Mesendoderm (in vitro differentiated cells): ENCODE measurements around the gene TRPV4.

Experiments used
- DNase-seq: peaks from one replicate; pipeline ENCODE4 v3.0.0; 2013
- H2AK5ac ChIP-seq: 2 replicates; pipeline ENCODE4 v1.6.1; 2013; ENCODE audit warnings: low read length, inconsistent platforms
- H2BK120ac ChIP-seq: 2 replicates; pipeline ENCODE4 v1.6.1; 2013; ENCODE audit warnings: low read depth, mild to moderate bottlenecking, low read length, moderate library complexity, mixed read lengths
- H2BK15ac ChIP-seq: replicated peaks from 2 replicates; pipeline ENCODE4 v1.6.1; 2013; ENCODE audit warnings: low read depth, mild to moderate bottlenecking, moderate library complexity
- H2BK5ac ChIP-seq: 2 replicates; pipeline ENCODE4 v1.6.1; 2013; ENCODE audit warnings: low read length, inconsistent platforms
- H3K18ac ChIP-seq: 2 replicates; pipeline ENCODE4 v1.6.1; 2013; ENCODE audit warnings: mild to moderate bottlenecking, low read length, mixed read lengths
- H3K23ac ChIP-seq: one replicate; pipeline ENCODE4 v1.6.1; 2013; ENCODE audit warnings: low read length
- H3K27ac ChIP-seq: 2 replicates; pipeline ENCODE4 v1.5.1; 2013; ENCODE audit warnings: low read depth, mild to moderate bottlenecking, inconsistent platforms, low read length, moderate library complexity
- H3K27me3 ChIP-seq: 2 replicates; pipeline ENCODE4 v1.6.1; 2013; ENCODE audit warnings: low read length, control low read depth, mild to moderate bottlenecking, inconsistent platforms; ENCODE audit not compliant: insufficient read depth, poor library complexity
- H3K36me3 ChIP-seq: 2 replicates; pipeline ENCODE4 v1.6.1; 2013; ENCODE audit warnings: low read length, inconsistent platforms; ENCODE audit not compliant: control insufficient read depth, insufficient read depth
- H3K4ac ChIP-seq: one replicate; pipeline ENCODE4 v1.6.1; 2013; ENCODE audit warnings: low read depth, mild to moderate bottlenecking, low read length, moderate library complexity
- H3K4me1 ChIP-seq: 2 replicates; pipeline ENCODE4 v1.6.1; 2013; ENCODE audit warnings: low read depth, low read length, inconsistent platforms; ENCODE audit not compliant: control insufficient read depth
- H3K4me2 ChIP-seq: 2 replicates; pipeline ENCODE4 v1.6.1; 2013; ENCODE audit warnings: low read length
- H3K4me3 ChIP-seq: 2 replicates; pipeline ENCODE4 v1.5.1; 2013; ENCODE audit warnings: mild to moderate bottlenecking, low read length
- H3K56ac ChIP-seq: one replicate; pipeline ENCODE4 v1.6.1; 2013; ENCODE audit warnings: low read length
- H3K79me1 ChIP-seq: 2 replicates; pipeline ENCODE4 v1.6.1; 2013; ENCODE audit warnings: low read length, inconsistent platforms
- H3K79me2 ChIP-seq: 2 replicates; pipeline ENCODE4 v1.6.1; 2013; ENCODE audit warnings: mild to moderate bottlenecking, low read length; ENCODE audit not compliant: control insufficient read depth, insufficient read depth
- H3K9ac ChIP-seq: 2 replicates; pipeline ENCODE4 v1.6.1; 2013; ENCODE audit warnings: low read length, inconsistent platforms
- H4K5ac ChIP-seq: one replicate; pipeline ENCODE4 v1.6.1; 2013; ENCODE audit warnings: low read length
- H4K8ac ChIP-seq: one replicate; pipeline ENCODE4 v1.6.1; 2013; ENCODE audit warnings: low read depth, mild to moderate bottlenecking, control low read depth, low read length, moderate library complexity
- WGBS: extraction: QIAGEN DNeasy Blood & Tissue Kit; methylation state at CpG from one replicate; pipeline ENCODE4 v1.1.7; 2013; ENCODE audit warnings: low lambda C conversion rate, missing lambda C conversion rate; ENCODE audit not compliant: insufficient coverage; ENCODE audit errors: extremely low coverage; 5-methylcytosine and 5-hydroxymethylcytosine counted together

Gene TRPV4

DNA sequence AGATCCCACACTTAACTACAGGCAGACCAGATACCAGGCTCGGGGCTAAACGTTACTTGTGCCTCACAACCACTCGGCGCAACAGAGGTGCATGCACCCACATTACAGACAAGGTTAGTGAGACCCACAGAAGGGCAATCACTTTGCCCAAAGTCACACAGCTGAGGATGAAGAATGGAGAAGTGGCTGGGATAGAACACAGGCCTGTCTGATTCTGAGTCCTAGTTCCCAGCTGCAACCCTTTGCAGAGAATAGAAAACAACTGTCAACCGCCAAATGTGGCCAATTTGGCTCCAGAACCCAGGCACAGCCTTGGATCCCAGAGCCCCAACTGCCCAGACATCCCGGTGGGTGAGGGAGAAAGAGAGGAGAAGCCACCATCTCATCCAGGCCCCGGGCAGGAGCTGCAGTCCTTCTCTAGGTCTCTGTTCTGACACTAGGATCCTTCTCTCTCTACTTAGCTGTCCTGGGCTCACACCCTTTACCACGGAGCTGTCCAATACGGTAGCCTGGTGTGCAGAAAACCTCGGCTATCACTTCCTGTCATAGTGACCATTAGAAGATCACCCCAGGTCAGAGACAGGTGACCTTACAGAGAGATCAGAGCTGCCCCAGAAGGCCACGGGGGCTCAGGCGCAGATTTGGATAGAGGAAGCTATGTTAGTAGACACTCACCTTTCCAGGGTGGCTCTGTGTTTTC, 60.4 kb downstream of the TRPV4 start:
- Histone ChIP-seq H3K79me1 (no peaks in the 10 kb centered on the region), H3K4me2 (no peak overlapping the region), H3K23ac (no peak overlapping the region), H3K4me3 (no peak overlapping the region), H3K79me2 (no peaks in the 10 kb centered on the region), H4K8ac (no peak overlapping the region), H2BK120ac (no peak overlapping the region), H3K18ac (no peak overlapping the region), H3K36me3 (no peaks in the 10 kb centered on the region), H3K27ac (no peak overlapping the region), H2AK5ac (no peak overlapping the region), H2BK5ac (no peak overlapping the region), H3K4me1 (no peaks in the 10 kb centered on the region), H3K56ac (no peak overlapping the region), H3K9ac (no peak overlapping the region), H4K5ac (no peak overlapping the region), H3K4ac (no peak overlapping the region), H3K27me3 (no peaks in the 10 kb centered on the region), H2BK15ac (no peak overlapping the region)
- no CpG with 5 or more reads among the region's 12 CpGs for WGBS
- no peak for DNase-seq

DNA sequence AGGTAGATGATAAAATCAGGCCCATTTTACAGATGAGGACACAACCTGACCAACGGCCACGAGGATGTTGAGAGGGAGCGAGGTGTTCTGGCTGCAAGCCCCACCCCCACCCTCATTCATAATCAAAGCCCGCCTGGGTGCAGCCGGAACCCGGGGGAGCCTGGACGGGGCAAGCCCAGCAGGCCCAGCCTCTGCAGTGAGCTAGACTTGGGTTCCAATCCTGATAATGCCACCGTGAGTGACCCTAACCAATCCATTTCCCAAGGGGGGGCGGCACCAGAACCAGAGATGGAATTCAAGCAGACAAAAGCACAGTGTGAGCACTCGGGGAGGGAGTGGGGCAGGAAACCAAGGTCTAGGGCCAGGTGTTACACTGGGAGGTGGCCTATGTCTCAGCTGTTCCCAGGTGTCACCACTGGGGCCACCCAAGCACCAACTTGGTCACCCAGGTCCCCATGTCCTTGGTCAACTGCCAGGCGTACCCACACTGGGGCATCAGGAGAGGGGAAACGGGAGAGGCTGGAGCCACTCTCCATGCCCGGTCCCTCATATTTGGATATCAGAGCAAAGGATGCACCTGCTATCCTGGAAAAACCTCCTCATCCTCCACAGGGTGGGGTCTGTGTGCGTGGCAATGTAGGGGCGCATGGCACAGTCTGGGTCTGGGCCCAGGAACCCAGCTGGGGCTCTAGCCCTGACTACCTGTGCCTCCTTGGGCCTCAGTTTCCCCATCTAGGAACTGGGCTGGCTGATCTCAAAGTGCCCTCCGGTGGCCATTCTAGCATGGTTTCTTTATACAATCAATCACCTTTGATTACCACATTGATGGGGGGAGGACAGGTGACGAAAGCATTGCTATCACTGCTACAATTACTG, 61.2 kb downstream of the TRPV4 start:
- Histone ChIP-seq H2AK5ac (no peak overlapping the region), H2BK120ac (no peak overlapping the region), H2BK5ac (no peak overlapping the region), H3K27ac (no peak overlapping the region), H3K4me1 (no peaks in the 10 kb centered on the region), H3K27me3 (no peaks in the 10 kb centered on the region), H3K79me2 (no peaks in the 10 kb centered on the region), H3K4ac (no peak overlapping the region), H3K9ac (no peak overlapping the region), H3K36me3 (no peaks in the 10 kb centered on the region), H4K5ac (no peak overlapping the region), H3K4me2 (no peak overlapping the region), H3K23ac (no peak overlapping the region), H2BK15ac (no peak overlapping the region), H3K4me3 (no peak overlapping the region), H3K18ac (no peak overlapping the region), H3K56ac (no peak overlapping the region), H4K8ac (no peak overlapping the region), H3K79me1 (no peaks in the 10 kb centered on the region)
- no CpG with 5 or more reads among the region's 17 CpGs for WGBS
- no peak for DNase-seq

DNA sequence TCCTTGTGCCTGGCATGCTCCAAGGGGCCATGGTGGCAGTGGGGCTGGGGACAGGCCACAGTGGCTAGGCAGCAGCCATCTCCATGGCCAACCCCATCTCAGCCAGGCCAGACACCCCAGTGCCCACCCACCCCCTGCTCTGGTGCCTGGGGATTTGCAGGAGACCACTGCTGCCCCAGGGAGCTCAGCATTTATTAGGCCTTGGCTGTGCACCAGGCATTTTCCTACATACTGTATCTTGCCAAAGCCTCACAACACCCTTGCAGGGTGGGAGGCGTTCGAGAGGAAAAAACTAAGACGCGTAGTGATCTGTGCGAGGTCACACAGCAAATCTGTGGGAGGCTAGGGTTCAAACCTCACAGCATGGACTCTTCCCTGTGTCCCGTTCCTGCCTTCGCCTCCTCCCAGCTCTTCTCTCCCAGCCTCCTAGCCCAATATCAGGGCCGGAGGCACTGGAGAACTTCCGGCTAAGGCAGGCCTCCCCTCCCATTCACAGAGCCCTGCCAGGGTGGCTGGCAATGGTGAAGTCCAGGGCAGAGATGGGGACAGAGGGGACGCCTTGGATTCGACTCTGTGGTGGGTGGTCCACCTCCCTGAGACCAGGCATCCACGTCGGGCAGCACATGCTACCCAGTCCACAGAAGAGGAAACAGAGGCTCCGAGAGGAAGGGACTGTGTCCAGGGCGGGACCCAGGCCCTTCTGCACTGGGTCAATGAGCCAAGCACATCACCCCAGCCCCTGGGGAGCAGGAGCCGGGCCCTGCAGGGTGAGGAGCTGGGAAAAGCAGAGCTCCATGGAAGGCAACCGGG, 62.1 kb downstream of the TRPV4 start:
- Histone ChIP-seq H2BK15ac (no peak overlapping the region), H2BK120ac (no peak overlapping the region), H2AK5ac (no peak overlapping the region), H3K4me3 (no peak overlapping the region), H3K4ac (no peak overlapping the region), H3K79me1 (no peaks in the 10 kb centered on the region), H3K4me2 (no peak overlapping the region), H3K79me2 (no peaks in the 10 kb centered on the region), H3K23ac (no peak overlapping the region), H2BK5ac (no peak overlapping the region), H3K4me1 (no peaks in the 10 kb centered on the region), H3K18ac (no peak overlapping the region), H3K27me3 (no peaks in the 10 kb centered on the region), H3K56ac (no peak overlapping the region), H4K5ac (no peak overlapping the region), H3K9ac (no peak overlapping the region), H4K8ac (no peak overlapping the region), H3K36me3 (no peaks in the 10 kb centered on the region), H3K27ac (no peak overlapping the region)
- no CpG with 5 or more reads among the region's 17 CpGs for WGBS
- no peak for DNase-seq

DNA sequence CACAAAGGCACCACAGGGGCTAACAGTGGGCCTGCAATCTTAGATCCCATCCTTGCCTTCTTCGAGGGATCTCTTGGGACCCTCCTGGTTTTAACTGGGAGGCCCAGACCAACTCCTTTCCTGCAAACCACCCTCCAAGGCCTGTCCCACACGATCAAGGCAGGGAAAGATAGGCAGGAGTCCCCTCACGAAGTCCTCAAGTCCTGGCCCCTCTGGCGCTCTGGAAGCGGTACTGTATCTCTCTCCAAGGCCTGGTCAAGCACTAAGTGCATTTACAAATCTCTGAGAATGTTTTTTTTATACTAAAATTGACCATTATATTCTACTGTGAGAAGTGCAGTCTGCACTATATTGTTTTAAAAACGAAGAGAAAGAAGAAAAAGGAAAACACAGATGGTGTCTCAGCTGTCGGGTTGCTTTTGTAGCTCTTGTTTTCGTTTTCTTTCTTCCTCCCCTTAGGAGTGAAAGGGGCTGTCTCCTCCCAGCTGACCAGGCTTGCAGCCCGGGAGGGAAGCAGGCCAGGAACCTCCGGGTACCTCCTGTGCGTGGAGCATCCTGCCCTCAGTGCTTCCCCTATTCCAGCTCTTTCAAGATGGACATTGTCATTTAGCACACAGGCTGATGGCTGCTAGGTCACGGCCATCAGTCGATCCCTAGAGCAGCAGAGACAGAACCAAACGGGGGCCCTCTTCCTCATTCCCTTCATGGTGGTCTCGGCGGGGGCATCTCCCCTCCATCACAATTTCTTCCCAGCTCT, 62.9 kb downstream of the TRPV4 start:
- Histone ChIP-seq H3K27me3 (no peaks in the 10 kb centered on the region), H4K5ac (no peak overlapping the region), H3K56ac (no peak overlapping the region), H3K4me2 (no peak overlapping the region), H2BK120ac (no peak overlapping the region), H3K36me3 (no peaks in the 10 kb centered on the region), H3K18ac (no peak overlapping the region), H3K4ac (no peak overlapping the region), H2AK5ac (no peak overlapping the region), H3K27ac (no peak overlapping the region), H2BK5ac (no peak overlapping the region), H3K9ac (no peak overlapping the region), H2BK15ac (no peak overlapping the region), H4K8ac (no peak overlapping the region), H3K4me1 (no peaks in the 10 kb centered on the region), H3K23ac (no peak overlapping the region), H3K4me3 (no peak overlapping the region), H3K79me1 (no peaks in the 10 kb centered on the region), H3K79me2 (no peaks in the 10 kb centered on the region)
- DNase-seq = no peak
- no CpG with 5 or more reads among the region's 16 CpGs for WGBS

DNA sequence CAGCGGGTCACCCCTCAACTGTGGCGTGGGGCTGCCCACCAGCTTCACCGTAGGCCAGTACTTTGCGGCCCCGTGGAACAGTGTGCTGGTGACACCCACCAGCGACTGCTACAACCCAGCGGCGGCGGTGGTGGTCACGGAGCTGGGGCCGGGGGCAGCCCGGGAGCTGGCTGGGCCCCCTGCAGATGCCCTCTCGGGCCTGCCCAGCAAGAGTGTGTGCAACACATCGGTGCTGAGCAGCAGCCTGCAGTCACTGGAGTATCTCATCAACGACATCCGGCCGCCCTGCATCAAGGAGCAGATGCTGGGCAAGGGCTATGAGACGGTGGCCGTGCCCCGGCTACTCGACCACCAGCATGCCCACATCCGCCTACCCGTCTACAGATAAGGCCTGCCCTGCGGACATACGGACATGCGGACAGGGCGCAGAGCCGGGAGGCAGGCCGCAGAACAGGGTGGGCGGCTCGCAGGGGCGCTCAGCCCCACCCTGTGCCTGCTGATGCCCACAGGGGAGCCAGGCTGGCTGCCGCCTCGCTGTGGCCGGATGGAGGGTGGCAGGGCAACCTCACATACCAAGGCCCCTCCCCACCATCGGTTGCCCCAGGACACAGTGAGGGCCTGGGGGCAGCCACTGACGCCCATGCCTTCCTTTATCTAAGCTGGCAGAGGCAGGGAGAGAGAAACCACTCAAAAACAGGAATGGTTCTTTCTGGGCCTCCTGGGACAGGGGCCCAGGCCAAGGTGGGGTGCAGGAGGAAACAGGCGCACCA, 64.1 kb downstream of the TRPV4 start:
- no CpG with 5 or more reads among the region's 38 CpGs for WGBS
- no peaks in the 10 kb centered on the region for H3K79me2 ChIP-seq
- H3K4me3 ChIP-seq = no peak overlapping the region

More for the DNA sequence above, 64.1 kb downstream of the TRPV4 start:
- no peak overlapping the region for H3K56ac ChIP-seq
- no peak overlapping the region for H2BK120ac ChIP-seq
- no peak overlapping the region for H3K9ac ChIP-seq
- no peak for DNase-seq
- no peak overlapping the region for H4K5ac ChIP-seq
- no peak overlapping the region for H3K4me2 ChIP-seq
- no peaks in the 10 kb centered on the region for H3K36me3 ChIP-seq
- no peak overlapping the region for H2AK5ac ChIP-seq
- no peak overlapping the region for H4K8ac ChIP-seq
- H3K27ac ChIP-seq = no peak overlapping the region
- no peak overlapping the region for H3K23ac ChIP-seq
- H2BK15ac ChIP-seq = no peak overlapping the region
- no peak overlapping the region for H3K18ac ChIP-seq
- H3K27me3 ChIP-seq = no peaks in the 10 kb centered on the region
- no peaks in the 10 kb centered on the region for H3K79me1 ChIP-seq
- H3K4ac ChIP-seq = no peak overlapping the region
- H3K4me1 ChIP-seq = no peaks in the 10 kb centered on the region
- no peak overlapping the region for H2BK5ac ChIP-seq
